ENCODE results near the gene FPGS. TPM values are rescaled to one million over a fixed set of nuclear protein-coding genes. Genes with fewer than 3 reads are reported as not detected.

Gene FPGS
- total RNA-seq, 4 donors from 2014 or later, result 42.0 to 230 (median 75.4) TPM

- no peak for TF ChIP-seq CTCF (IDR thresholded peaks at IDR 0.05; ENCODE audit: low read depth)
Measured at GRCh38 chr9:127857278-127857677, 54.6 kb downstream of the FPGS start.

GRCh38 chr9:127858041-127858512 is 55.4 kb downstream of the FPGS start:
- no peak for TF ChIP-seq CTCF (IDR thresholded peaks at IDR 0.05; ENCODE audit: low read depth)

GRCh38 chr9:127860260-127860659 is 57.6 kb downstream of the FPGS start:
- TF ChIP-seq CTCF (IDR thresholded peaks at IDR 0.05; ENCODE audit: low read depth), result no peak

- TF ChIP-seq CTCF (IDR thresholded peaks at IDR 0.05; ENCODE audit: low read depth), result no peak
Measured at GRCh38 chr9:127860779-127861178, 58.1 kb downstream of the FPGS start.

GRCh38 chr9:127862075-127863011 is 59.7 kb downstream of the FPGS start:
- no peak for TF ChIP-seq CTCF (IDR thresholded peaks at IDR 0.05; ENCODE audit: low read depth)

GRCh38 chr9:127863191-127863621 is 60.5 kb downstream of the FPGS start:
- TF ChIP-seq CTCF (IDR thresholded peaks at IDR 0.05; ENCODE audit: low read depth), result no peak

Small RNAs within 50 kb of the gene (small RNA-seq; reads per million reads assigned to genes)
- gene RF00019 (0.49 reads per million), gene RNA5SP296 (not detected)

Other genes starting within 250 kb of the FPGS start
- gene STXBP1, start 190.6 kb upstream of the FPGS start, total RNA-seq, result 100 to 1,000 TPM in 1 of 4 donors, 10 to 100 TPM in 3; 23.2 to 116 (median 69.3) TPM
- gene CFAP157, start 95.9 kb upstream of the FPGS start, total RNA-seq, result not detected
- 10 to 100 TPM in 3 of 4 donors, 1 to 10 TPM in 1; 9.9 to 32.8 (median 17.2) TPM for gene PTRH1, start 87.2 kb upstream of the FPGS start, total RNA-seq
- under 1 TPM in 1 of 4 donors, not detected in 3; 0.16 TPM for gene TTC16, start 86.8 kb upstream of the FPGS start, total RNA-seq
- gene TOR2A, start 67.6 kb upstream of the FPGS start, total RNA-seq, result 10 to 100 TPM in 2 of 4 donors, 1 to 10 TPM in 2; 4.1 to 14.3 (median 8.8) TPM
- gene SH2D3C, start 24.2 kb upstream of the FPGS start, total RNA-seq, result 10 to 100 TPM in 1 of 4 donors, 1 to 10 TPM in 3; 6.8 to 23.0 (median 8.4) TPM
- 10 to 100 TPM; 44.0 to 91.4 (median 56.2) TPM for gene CDK9, start 16.8 kb upstream of the FPGS start, total RNA-seq
- gene ENG, start 51.8 kb downstream of the FPGS start, total RNA-seq, result 100 to 1,000 TPM in 1 of 4 donors, 10 to 100 TPM in 3; 37.9 to 153 (median 50.8) TPM
- 10 to 100 TPM; 14.2 to 35.6 (median 19.1) TPM for gene AK1, start 74.8 kb downstream of the FPGS start, total RNA-seq
- gene ST6GALNAC6, start 96.7 kb downstream of the FPGS start, total RNA-seq, result 100 to 1,000 TPM; 101 to 287 (median 176) TPM
- 10 to 100 TPM in 3 of 4 donors, 1 to 10 TPM in 1; 9.6 to 39.1 (median 21.4) TPM for gene ST6GALNAC4, start 114.2 kb downstream of the FPGS start, total RNA-seq
- gene PIP5KL1, start 127.9 kb downstream of the FPGS start, total RNA-seq, result 1 to 10 TPM in 2 of 4 donors, under 1 TPM in 1, not detected in 1; 0.44 to 2.3 (median 1.0) TPM
- 10 to 100 TPM in 2 of 4 donors, 1 to 10 TPM in 2; 7.5 to 14.2 (median 9.6) TPM for gene DPM2, start 135.0 kb downstream of the FPGS start, total RNA-seq
- 10 to 100 TPM in 1 of 4 donors, 1 to 10 TPM in 3; 4.8 to 21.2 (median 8.1) TPM for gene EEIG1, start 178.1 kb downstream of the FPGS start, total RNA-seq

All from subcutaneous adipose tissue (tissue), 4 donors.